IPS-15b (cell line): ENCODE results near the gene FBXW8.

Source experiments
- H3K27me3 ChIP-seq: one replicate; pipeline ENCODE4 v1.6.1; 2013; ENCODE audit warnings: low read length; ENCODE audit not compliant: control insufficient read depth, insufficient read depth
- H3K36me3 ChIP-seq: one replicate; pipeline ENCODE4 v1.6.1; 2013; ENCODE audit warnings: low read length; ENCODE audit not compliant: control insufficient read depth, insufficient read depth
- H3K4me1 ChIP-seq: one replicate; pipeline ENCODE4 v1.6.1; 2013; ENCODE audit warnings: mild to moderate bottlenecking, low read length; ENCODE audit not compliant: control insufficient read depth, insufficient read depth
- H3K4me3 ChIP-seq: one replicate; pipeline ENCODE4 v1.5.1; 2013; ENCODE audit warnings: low read depth, low read length
- H3K9ac ChIP-seq: one replicate; pipeline ENCODE4 v1.6.1; 2013; ENCODE audit warnings: low read depth, mild to moderate bottlenecking, low read length
- H3K9me3 ChIP-seq: one replicate; pipeline ENCODE4 v1.6.1; 2013; ENCODE audit warnings: mild to moderate bottlenecking, low read length; ENCODE audit not compliant: control insufficient read depth, insufficient read depth

FBXW8 gene

GRCh38 chr12:116969615-116970585 is 59.1 kb downstream of the FBXW8 start:
- Histone ChIP-seq H3K36me3 (peaks cover 4% of the 10 kb centered on the region), H3K27me3 (no peaks in the 10 kb centered on the region), H3K4me1 (peaks cover 6% of the 10 kb centered on the region), H3K9ac (peak overlapping the region; percentile 38), H3K9me3 (no peaks in the 10 kb centered on the region), H3K4me3 (no peak overlapping the region)

- Histone ChIP-seq H3K4me3 (no peak overlapping the region), H3K9me3 (no peaks in the 10 kb centered on the region), H3K27me3 (no peaks in the 10 kb centered on the region), H3K36me3 (peaks cover 3% of the 10 kb centered on the region), H3K4me1 (peaks cover 6% of the 10 kb centered on the region), H3K9ac (no peak overlapping the region)
These were observed 60.5 kb downstream of the FBXW8 start for GRCh38 chr12:116971222-116971621.

GRCh38 chr12:116975779-116976393 is 65.1 kb downstream of the FBXW8 start:
- no peak overlapping the region for H3K4me3 ChIP-seq
- no peak overlapping the region for H3K9ac ChIP-seq
- H3K27me3 ChIP-seq, result no peaks in the 10 kb centered on the region
- H3K36me3 ChIP-seq, result no peaks in the 10 kb centered on the region
- H3K4me1 ChIP-seq, result peaks cover 15% of the 10 kb centered on the region
- no peaks in the 10 kb centered on the region for H3K9me3 ChIP-seq

DNA sequence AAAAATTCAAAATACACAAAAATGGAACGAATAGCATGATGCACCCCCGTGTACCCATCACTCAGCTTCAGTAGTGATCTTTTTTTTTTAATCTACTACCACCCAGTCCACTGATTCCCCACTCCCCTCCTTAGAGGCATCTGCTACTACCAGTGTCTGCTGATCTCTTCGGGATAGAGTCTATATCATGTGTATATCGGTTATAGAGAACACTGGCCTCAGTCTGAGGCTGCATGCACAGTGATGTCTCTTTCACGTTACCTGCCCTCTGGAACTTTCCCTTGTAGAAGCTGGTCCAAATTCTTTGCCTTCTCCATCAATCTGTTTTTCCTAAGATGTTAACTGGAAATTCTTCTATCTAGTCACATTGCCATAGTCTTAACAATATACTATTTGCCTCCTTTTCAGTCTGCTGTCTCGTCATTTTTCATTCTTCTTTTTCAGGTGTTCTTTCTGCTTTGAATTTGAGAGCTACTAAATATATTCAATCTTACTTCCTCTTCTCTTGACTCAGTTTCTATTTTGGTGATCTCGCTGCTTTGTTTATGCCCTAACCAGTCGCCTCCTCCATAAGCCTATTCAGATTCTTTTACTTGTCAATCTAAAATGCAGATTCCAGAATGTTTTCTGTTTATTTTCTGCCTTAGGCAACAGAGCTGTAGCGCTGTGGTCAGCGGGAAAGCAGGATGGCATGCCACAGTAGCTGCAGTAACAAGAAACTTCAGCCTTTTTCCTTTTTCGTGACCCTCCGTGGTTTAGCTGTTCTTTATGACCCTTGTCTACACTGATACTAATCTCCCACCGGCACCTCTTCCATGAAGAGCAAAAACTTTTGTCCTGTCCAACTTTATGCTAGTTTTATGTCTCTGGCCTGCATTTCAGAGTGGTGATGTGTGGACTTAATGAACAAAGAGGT is 67.0 kb downstream of the FBXW8 start:
- Histone ChIP-seq H3K4me1 (peaks cover 17% of the 10 kb centered on the region), H3K4me3 (no peak overlapping the region), H3K9me3 (no peaks in the 10 kb centered on the region), H3K36me3 (no peaks in the 10 kb centered on the region), H3K27me3 (no peaks in the 10 kb centered on the region), H3K9ac (no peak overlapping the region)

- H3K9ac ChIP-seq, result no peak overlapping the region
- H3K27me3 ChIP-seq, result no peaks in the 10 kb centered on the region
- no peaks in the 10 kb centered on the region for H3K9me3 ChIP-seq
- H3K4me3 ChIP-seq, result no peak overlapping the region
- no peaks in the 10 kb centered on the region for H3K36me3 ChIP-seq
- peaks cover 22% of the 10 kb centered on the region for H3K4me1 ChIP-seq
These were observed 68.2 kb downstream of the FBXW8 start for GRCh38 chr12:116978791-116979508.

DNA sequence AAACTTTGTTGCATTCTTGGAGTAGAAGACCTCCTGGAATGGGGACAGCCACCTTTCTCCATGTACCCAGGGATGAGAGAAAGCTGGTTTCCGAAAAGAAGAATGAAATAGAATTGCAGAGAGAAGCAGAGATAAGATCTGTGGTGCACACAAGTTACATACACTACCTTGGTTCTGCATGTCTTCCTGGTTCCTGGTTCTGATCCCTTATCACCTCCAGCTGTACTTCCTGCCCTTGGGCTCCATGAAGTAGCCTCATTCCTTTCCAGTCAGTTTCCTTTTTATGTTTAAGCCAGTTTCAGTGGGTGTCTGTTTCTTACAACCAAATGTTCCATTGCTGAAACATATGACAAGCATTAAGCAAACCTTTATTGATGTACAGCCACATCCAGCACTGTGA is 69.3 kb downstream of the FBXW8 start:
- Histone ChIP-seq H3K27me3 (no peaks in the 10 kb centered on the region), H3K9me3 (no peaks in the 10 kb centered on the region), H3K4me3 (no peak overlapping the region), H3K9ac (no peak overlapping the region), H3K4me1 (peaks cover 22% of the 10 kb centered on the region), H3K36me3 (no peaks in the 10 kb centered on the region)

DNA sequence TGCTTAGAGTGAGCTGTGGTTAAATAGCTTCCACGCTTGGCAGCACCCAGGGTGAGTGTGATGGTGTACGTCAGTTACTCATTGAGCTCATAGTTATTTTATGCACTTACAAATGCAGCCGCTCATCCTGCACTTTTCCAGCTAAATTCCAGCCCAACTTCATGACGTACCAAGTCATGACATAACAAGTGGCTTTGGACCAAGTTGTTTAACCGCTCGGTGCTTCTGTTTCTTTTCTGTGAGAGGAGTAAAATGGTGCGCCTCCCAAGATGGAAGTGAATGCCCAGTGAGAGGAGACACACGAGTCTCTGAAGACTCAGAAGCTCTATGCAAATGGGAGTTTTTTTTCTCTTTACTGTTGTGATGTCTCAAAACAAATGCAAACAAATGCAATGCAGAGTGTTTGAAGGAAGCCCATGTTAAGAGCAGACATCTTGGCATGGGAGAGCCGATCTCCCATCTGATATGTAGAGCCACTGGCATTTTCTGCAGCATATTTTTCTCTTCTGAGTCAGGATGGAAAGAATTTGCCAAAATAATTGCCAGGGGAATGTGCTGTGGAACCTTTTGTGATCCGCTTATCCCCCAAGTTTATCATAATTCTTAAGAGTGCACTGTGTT is 72.2 kb downstream of the FBXW8 start:
- no peaks in the 10 kb centered on the region for H3K9me3 ChIP-seq
- no peak overlapping the region for H3K9ac ChIP-seq
- H3K27me3 ChIP-seq, result no peaks in the 10 kb centered on the region
- peaks cover 16% of the 10 kb centered on the region for H3K4me1 ChIP-seq
- H3K36me3 ChIP-seq, result no peaks in the 10 kb centered on the region
- H3K4me3 ChIP-seq, result no peak overlapping the region

DNA sequence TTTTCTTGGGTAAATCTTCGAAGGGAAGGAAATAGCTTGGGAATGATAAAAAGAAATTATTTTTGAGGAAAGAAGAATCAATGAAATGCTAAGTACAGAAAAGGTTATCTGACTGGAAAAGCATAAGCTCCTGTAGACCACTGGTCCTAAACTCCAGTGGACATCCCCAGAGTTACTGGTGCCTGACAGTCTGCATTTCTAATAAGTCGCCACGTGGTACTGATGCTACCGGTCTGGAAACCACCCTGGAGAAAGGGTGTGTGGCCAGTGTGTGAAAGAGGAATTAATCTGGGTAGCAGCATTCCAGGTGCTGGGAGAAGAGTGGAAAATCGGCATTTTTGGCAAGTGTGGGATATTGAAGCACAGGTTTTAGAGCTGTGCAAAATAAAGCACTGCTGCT is 73.3 kb downstream of the FBXW8 start:
- peaks cover 6% of the 10 kb centered on the region for H3K4me1 ChIP-seq
- H3K4me3 ChIP-seq, result no peak overlapping the region
- no peaks in the 10 kb centered on the region for H3K9me3 ChIP-seq
- no peaks in the 10 kb centered on the region for H3K36me3 ChIP-seq
- no peak overlapping the region for H3K9ac ChIP-seq
- H3K27me3 ChIP-seq, result no peaks in the 10 kb centered on the region

GRCh38 chr12:116990329-116990728 is 79.6 kb downstream of the FBXW8 start:
- Histone ChIP-seq H3K4me1 (no peaks in the 10 kb centered on the region), H3K36me3 (no peaks in the 10 kb centered on the region), H3K4me3 (no peak overlapping the region), H3K9ac (no peak overlapping the region), H3K27me3 (no peaks in the 10 kb centered on the region), H3K9me3 (no peaks in the 10 kb centered on the region)

- Histone ChIP-seq H3K4me1 (no peaks in the 10 kb centered on the region), H3K36me3 (no peaks in the 10 kb centered on the region)
These were observed 80.5 kb downstream of the FBXW8 start for GRCh38 chr12:116990971-116991966.

More at GRCh38 chr12:116990971-116991966, 80.5 kb downstream of the FBXW8 start:
- H3K9me3 ChIP-seq, result no peaks in the 10 kb centered on the region
- H3K27me3 ChIP-seq, result no peaks in the 10 kb centered on the region
- no peak overlapping the region for H3K9ac ChIP-seq
- no peak overlapping the region for H3K4me3 ChIP-seq
